HEK293 (cell line): ENCODE measurements around the gene MSI2.
A peak's percentile ranks its signal among the peaks of the same experiment; 100 is the strongest.

Experiments used
- CTCF ChIA-PET: fragments of 350-600 bp; formaldehyde crosslinking; extraction: SDS; loops from one replicate; lab custom pipeline; 2021; ENCODE audit warnings: antibody characterized with exemption; lab: Yijun Ruan, JAX
- POLR2A ChIA-PET: fragments of 300-600 bp; formaldehyde crosslinking; extraction: SDS; loops from one replicate; lab custom pipeline; 2020; ENCODE audit warnings: antibody characterized with exemption, inconsistent platforms; lab: Yijun Ruan, JAX
- H3K27ac ChIP-seq: fragments of 200-500 bp; sonication (Bioruptor generic); 2 replicates; pipeline ENCODE4 v1.5.1; 2014; ENCODE audit warnings: low read depth, low read length, control low read depth, inconsistent platforms; ENCODE audit errors: extremely low read depth
- H3K36me3 ChIP-seq, 2 experiments: fragments of 200-500 bp in 1 of 2; sonication (Bioruptor generic) in 1 of 2; 1 replicate in 1 of 2; 2 replicates in 1 of 2; pipeline ENCODE4 v1.5.1; 2014 to 2017; ENCODE audit warnings: inconsistent platforms in 2 of 2, low read length in 2 of 2; ENCODE audit not compliant: control insufficient read depth in 2 of 2, insufficient read depth in 1 of 2
- H3K4me1 ChIP-seq: fragments of 200-500 bp; sonication (Bioruptor generic); 2 replicates; pipeline ENCODE4 v1.5.1; 2014; ENCODE audit warnings: mild to moderate bottlenecking, low read length, inconsistent platforms; ENCODE audit not compliant: control insufficient read depth, insufficient read depth
- H3K4me3 ChIP-seq: 2 replicates; pipeline ENCODE4 v1.5.1; 2011; ENCODE audit warnings: low read depth, mild to moderate bottlenecking, control low read depth, low read length, moderate library complexity
- H3K9me3 ChIP-seq: fragments of 200-500 bp; sonication (Bioruptor generic); 2 replicates; pipeline ENCODE4 v1.5.1; 2014; ENCODE audit warnings: low read depth, low read length, inconsistent platforms; ENCODE audit not compliant: control insufficient read depth, insufficient read depth
- OVOL3 ChIP-seq: fragments of 450-650 bp; formaldehyde crosslinking; IDR thresholded peaks from 2 replicates; pipeline ENCODE4 v1.5.1; 2016; ENCODE audit warnings: missing biosample characterization, missing genetic modification characterization
- SP7 ChIP-seq: fragments of 450-650 bp; formaldehyde crosslinking; IDR thresholded peaks from 2 replicates; pipeline ENCODE4 v1.5.1; 2016; ENCODE audit warnings: missing biosample characterization, missing genetic modification characterization
- ZBTB11 ChIP-seq: fragments of 450-650 bp; formaldehyde crosslinking; conservative IDR thresholded peaks from 2 replicates; pipeline ENCODE4 v1.5.1; 2016; ENCODE audit warnings: low read depth, missing biosample characterization, missing genetic modification characterization
- ZNF121 ChIP-seq: fragments of 450-650 bp; formaldehyde crosslinking; IDR thresholded peaks from 2 replicates; pipeline ENCODE4 v1.5.1; 2016; ENCODE audit warnings: missing biosample characterization, missing genetic modification characterization
- ZNF157 ChIP-seq: fragments of 450-650 bp; formaldehyde crosslinking; IDR thresholded peaks from 2 replicates; pipeline ENCODE4 v1.5.1; 2016; ENCODE audit warnings: missing biosample characterization, missing genetic modification characterization
- ZNF2 ChIP-seq: fragments of 450-650 bp; formaldehyde crosslinking; IDR thresholded peaks from 2 replicates; pipeline ENCODE4 v1.5.1; 2016; ENCODE audit warnings: missing biosample characterization, missing genetic modification characterization
- ZNF239 ChIP-seq: fragments of 450-650 bp; formaldehyde crosslinking; IDR thresholded peaks from 2 replicates; pipeline ENCODE4 v1.5.1; 2016; ENCODE audit warnings: missing biosample characterization, missing genetic modification characterization
- ZNF324 ChIP-seq: fragments of 450-650 bp; formaldehyde crosslinking; IDR thresholded peaks from 2 replicates; pipeline ENCODE4 v1.5.1; 2016; ENCODE audit warnings: missing biosample characterization, missing genetic modification characterization
- ZNF658 ChIP-seq: fragments of 450-650 bp; formaldehyde crosslinking; IDR thresholded peaks from 2 replicates; pipeline ENCODE4; 2016; ENCODE audit warnings: missing biosample characterization, missing genetic modification characterization
- TF ChIP-seq, protein P1 (sequence below): fragments of 450-650 bp; formaldehyde crosslinking; optimal IDR thresholded peaks from 2 replicates; pipeline ENCODE3; 2016; ENCODE audit warnings: missing biosample characterization, mild to moderate bottlenecking, missing genetic modification characterization

The MSI2 gene

GRCh38 chr17:57305908-57306504 lies 49.7 kb downstream of the MSI2 start (continued):
- TF ChIP-seq ZBTB11 (tag by site-specific recombination) = peak; percentile 26; the same call in 1 of the 2 replicates
- TF ChIP-seq, all 188 proteins: peak for 2

DNA sequence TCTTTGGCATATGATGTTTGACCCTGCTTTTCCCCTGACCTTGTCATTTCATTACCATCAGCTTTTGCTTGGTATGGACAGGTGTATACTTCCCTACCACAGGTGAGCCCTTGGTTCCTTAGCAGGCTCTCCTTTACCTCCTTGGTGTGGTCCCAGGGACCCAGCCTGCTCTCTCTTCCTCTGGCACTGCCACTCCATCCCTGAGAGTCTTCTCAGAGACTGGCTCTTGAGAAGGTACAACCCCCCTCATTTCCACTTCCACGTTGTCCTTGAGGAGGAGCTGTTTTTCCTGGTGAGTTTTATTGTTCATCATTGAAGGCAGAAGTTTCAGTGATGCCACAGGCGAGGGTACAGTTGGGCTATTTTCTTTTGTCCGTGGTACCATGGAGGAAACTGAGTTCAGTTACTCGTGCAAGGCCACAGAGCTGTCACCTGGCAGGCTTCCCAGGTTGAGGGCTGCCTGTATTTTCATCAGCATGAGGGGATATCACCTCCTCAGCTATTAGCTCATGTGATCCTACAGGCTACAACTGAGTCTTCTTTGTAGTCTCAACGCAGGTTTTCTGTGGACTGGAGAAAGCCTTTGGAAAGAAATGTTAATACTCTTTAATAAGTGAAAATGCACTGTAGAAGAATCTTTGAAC lies 52.3 kb downstream of the MSI2 start:
- ChIA-PET CTCF (interaction anchor here (0.6 to 1.0 kb wide), 2 partner anchors 66 to 192 kb away, joined by 3 to 5 read pairs; no protein-coding TSS in a partner anchor), POLR2A (no interaction called here)
- Histone ChIP-seq H3K4me1 (peaks cover 3% of the 10 kb centered on the region; the same call in 1 of the 2 replicates), H3K4me3 (no peak overlapping the region), H3K36me3 (peaks cover 4 to 5% of the 10 kb centered on the region in 2 experiments; a peak in 2 of 3 replicates), H3K27ac (no peak overlapping the region), H3K9me3 (no peaks in the 10 kb centered on the region)
- TF ChIP-seq SP7 (tag by site-specific recombination) (no peak), ZNF157 (peak; percentile 63), ZNF658 (tag by site-specific recombination) (no peak), OVOL3 (no peak)

DNA sequence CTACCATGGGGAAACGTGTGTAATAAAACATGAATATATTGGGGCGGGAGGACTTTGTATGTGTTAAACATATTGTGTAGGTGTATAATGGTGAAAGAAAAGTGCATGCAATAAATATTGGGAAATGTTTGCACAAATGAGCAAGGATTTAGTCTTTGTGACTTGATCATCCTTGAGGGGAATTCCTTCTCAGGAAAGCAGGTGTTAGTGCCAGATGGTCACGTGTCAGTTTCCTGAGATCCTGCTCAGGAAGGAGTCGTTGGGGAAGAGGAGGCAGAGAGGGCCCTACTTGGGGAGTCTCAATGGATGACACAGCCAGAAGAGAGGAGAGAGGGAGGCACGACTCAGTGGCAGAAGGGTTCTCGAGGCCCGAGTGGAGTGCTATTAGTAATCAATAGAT lies 53.2 kb downstream of the MSI2 start:
- Histone ChIP-seq H3K36me3 (peaks cover 4 to 5% of the 10 kb centered on the region in 2 experiments; a peak in 2 of 3 replicates), H3K27ac (no peak overlapping the region), H3K4me1 (peaks cover 3% of the 10 kb centered on the region; the same call in 1 of the 2 replicates), H3K9me3 (no peaks in the 10 kb centered on the region), H3K4me3 (no peak overlapping the region)
- ChIA-PET CTCF (interaction anchor here (1.0 kb wide), 1 partner anchor 66 kb away, joined by 5 read pairs; no protein-coding TSS in a partner anchor), POLR2A (no interaction called here)
- no peak for TF ChIP-seq ZNF324 (tag by site-specific recombination)
- no peak for TF ChIP-seq ZNF2
- TF ChIP-seq, protein P1, sequence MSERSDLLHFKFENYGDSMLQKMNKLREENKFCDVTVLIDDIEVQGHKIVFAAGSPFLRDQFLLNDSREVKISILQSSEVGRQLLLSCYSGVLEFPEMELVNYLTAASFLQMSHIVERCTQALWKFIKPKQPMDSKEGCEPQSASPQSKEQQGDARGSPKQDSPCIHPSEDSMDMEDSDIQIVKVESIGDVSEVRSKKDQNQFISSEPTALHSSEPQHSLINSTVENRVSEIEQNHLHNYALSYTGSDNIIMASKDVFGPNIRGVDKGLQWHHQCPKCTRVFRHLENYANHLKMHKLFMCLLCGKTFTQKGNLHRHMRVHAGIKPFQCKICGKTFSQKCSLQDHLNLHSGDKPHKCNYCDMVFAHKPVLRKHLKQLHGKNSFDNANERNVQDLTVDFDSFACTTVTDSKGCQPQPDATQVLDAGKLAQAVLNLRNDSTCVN (tag by site-specific recombination) = no peak

DNA sequence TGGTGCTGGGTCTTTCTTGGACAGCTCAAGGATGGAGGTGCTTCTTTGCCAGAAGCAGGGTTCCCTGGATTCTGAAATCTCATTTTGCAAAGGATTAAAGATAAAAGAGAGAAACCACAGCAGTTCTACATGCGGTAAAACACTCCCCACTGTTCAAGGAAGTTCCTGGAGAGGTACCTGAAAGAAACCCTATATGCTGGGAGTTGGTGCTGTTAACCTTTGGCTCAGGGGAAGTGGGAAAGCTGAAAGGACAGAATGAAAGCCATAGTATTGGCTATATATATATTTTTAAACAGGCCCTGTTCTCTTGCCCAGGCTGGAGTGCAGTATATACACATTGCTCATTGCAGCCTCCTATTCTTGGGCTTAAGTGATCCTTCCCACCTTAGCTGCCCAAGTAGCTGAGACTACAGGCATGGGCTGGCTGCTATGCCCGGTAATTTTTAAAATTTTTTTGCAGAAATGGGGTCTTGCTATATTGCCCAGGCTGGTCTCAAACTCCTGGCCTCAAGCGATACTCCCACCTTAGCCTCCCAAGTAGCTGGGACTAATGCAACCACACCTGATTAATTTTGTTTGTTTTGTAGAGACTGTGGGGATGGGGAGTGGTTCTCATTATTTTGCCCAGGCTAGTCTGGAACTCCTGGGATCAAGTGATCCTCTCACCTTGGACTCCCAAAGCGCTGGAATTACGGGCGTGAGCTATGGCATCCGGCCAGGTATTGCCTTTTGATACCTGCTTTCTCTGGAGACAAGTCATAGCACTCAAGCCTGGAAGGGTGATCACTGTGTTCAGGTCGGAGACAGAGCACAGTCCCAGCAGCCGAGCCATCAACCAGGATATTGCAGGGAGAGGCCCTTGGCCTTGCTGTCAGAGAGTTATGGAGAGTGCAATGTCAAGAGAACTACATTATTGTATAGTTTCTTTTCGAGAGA lies 55.2 kb downstream of the MSI2 start:
- H3K9me3 ChIP-seq = no peaks in the 10 kb centered on the region
- TF ChIP-seq ZNF121 = peak; percentile 88
- no peak for TF ChIP-seq ZNF239 (tag by site-specific recombination)
- H3K4me1 ChIP-seq = peaks cover 3% of the 10 kb centered on the region; the same call in 1 of the 2 replicates
- no peak overlapping the region for H3K27ac ChIP-seq
- ChIA-PET POLR2A (no interaction called here), CTCF (interaction anchor here (0.6 to 2.1 kb wide), 2 partner anchors 41 to 68 kb away, joined by 4 to 6 read pairs; no protein-coding TSS in a partner anchor)
- H3K36me3 ChIP-seq = peaks cover 4 to 5% of the 10 kb centered on the region in 2 experiments; a peak in 2 of 3 replicates
- no peak overlapping the region for H3K4me3 ChIP-seq
